Liver (tissue), 9 donors: ENCODE measurements around the gene MANSC1. TPM values are rescaled to one million over a fixed set of nuclear protein-coding genes. Genes with fewer than 3 reads are reported as not detected.
"Not testable (repeated sequence)": the region's sequence is repeated elsewhere in the genome, so short reads cannot be mapped to it uniquely, and the experiment has no call there.

ENCODE experiments used
- DNase-seq: peaks from one replicate; pipeline ENCODE4 v3.0.0-alpha.2; 2017; ENCODE audit warnings: low spot score
- H3K27ac ChIP-seq, 2 donors: one replicate each; pipeline ENCODE4 v1.7.0; 2013; ENCODE audit warnings: inconsistent platforms in 2 of 2, low read length in 2 of 2, control low read depth in 1 of 2, low read depth in 1 of 2, mild to moderate bottlenecking in 1 of 2
- H3K27me3 ChIP-seq, 4 donors: one replicate each; pipeline versions ENCODE4 v1.6.1 to v1.7.0; 2013; ENCODE audit warnings: low read length in 3 of 4, inconsistent platforms in 1 of 4, mild to moderate bottlenecking in 1 of 4, moderate library complexity in 1 of 4; ENCODE audit not compliant: control insufficient read depth in 4 of 4, insufficient read depth in 4 of 4
- H3K36me3 ChIP-seq, 4 donors: one replicate each; pipeline versions ENCODE4 v1.6.1 to v1.7.0; 2013; ENCODE audit warnings: low read length in 3 of 4, mild to moderate bottlenecking in 3 of 4, low read depth in 1 of 4, moderate library complexity in 1 of 4; ENCODE audit not compliant: control insufficient read depth in 4 of 4, insufficient read depth in 3 of 4
- H3K4me1 ChIP-seq, 4 donors: one replicate each; pipeline versions ENCODE4 v1.6.1 to v1.7.0; 2013; ENCODE audit warnings: low read length in 3 of 4, mild to moderate bottlenecking in 3 of 4, moderate library complexity in 1 of 4; ENCODE audit not compliant: control insufficient read depth in 4 of 4, insufficient read depth in 4 of 4
- H3K4me3 ChIP-seq, 3 donors: one replicate each; pipeline versions ENCODE4 v1.6.1 to v1.7.0; 2013; ENCODE audit warnings: low read length in 3 of 3, control low read depth in 1 of 3, low read depth in 1 of 3, mild to moderate bottlenecking in 1 of 3
- H3K9ac ChIP-seq, 2 donors: one replicate each; pipeline ENCODE4 v1.7.0; 2013; ENCODE audit warnings: low read length in 2 of 2, mild to moderate bottlenecking in 2 of 2, moderate library complexity in 2 of 2, control low read depth in 1 of 2, low read depth in 1 of 2
- H3K9me3 ChIP-seq, 4 donors: one replicate each; pipeline versions ENCODE4 v1.6.1 to v1.7.0; 2013; ENCODE audit warnings: low read length in 3 of 4; ENCODE audit not compliant: control insufficient read depth in 4 of 4
- EGR1 ChIP-seq, 2 donors: IDR thresholded peaks; 2 replicates each; pipeline ENCODE4 v1.6.1; 2016 to 2018; ENCODE audit warnings: antibody characterized with exemption in 2 of 2, low read depth in 2 of 2
- FOXA1 ChIP-seq: IDR thresholded peaks from 2 replicates; pipeline ENCODE4 v1.6.1; 2016; ENCODE audit warnings: antibody characterized with exemption
- FOXA2 ChIP-seq: IDR thresholded peaks from 2 replicates; pipeline ENCODE4 v1.6.1; 2016; ENCODE audit warnings: antibody characterized with exemption
- GABPA ChIP-seq, 2 donors: IDR thresholded peaks in 1 of 2; conservative IDR thresholded peaks in 1 of 2; 2 replicates each; pipeline ENCODE4 v1.6.1; 2016; ENCODE audit warnings: antibody characterized with exemption in 2 of 2, mild to moderate bottlenecking in 1 of 2, moderate library complexity in 1 of 2
- HNF4G ChIP-seq: IDR thresholded peaks from 2 replicates; pipeline ENCODE4 v1.6.1; 2016; ENCODE audit warnings: antibody characterized with exemption
- JUND ChIP-seq, 2 donors: IDR thresholded peaks; 2 replicates each; pipeline ENCODE4 v1.6.1; 2016; ENCODE audit warnings: antibody characterized with exemption in 2 of 2
- RAD21 ChIP-seq, 2 donors: IDR thresholded peaks; 2 replicates each; pipeline ENCODE4 v1.6.1; 2016; ENCODE audit warnings: antibody characterized with exemption in 2 of 2, mild to moderate bottlenecking in 2 of 2
- RXRA ChIP-seq, 2 donors: IDR thresholded peaks; 2 replicates each; pipeline ENCODE4 v1.6.1; 2017 to 2018; ENCODE audit warnings: antibody characterized with exemption in 2 of 2, mild to moderate bottlenecking in 1 of 2
- YY1 ChIP-seq: IDR thresholded peaks from 2 replicates; pipeline ENCODE4 v1.6.1; 2016; ENCODE audit warnings: antibody characterized with exemption, mild to moderate bottlenecking
- WGBS: extraction: QIAGEN DNeasy Blood & Tissue Kit; methylation state at CpG from one replicate; pipeline ENCODE4 v1.1.7; 2013; 5-methylcytosine and 5-hydroxymethylcytosine counted together
- polyA plus RNA-seq, 2 donors: library from polyadenylated mRNA; stranded (reverse) in 1 of 2; unstranded in 1 of 2; fragments of 200-250 nt in 1 of 2; fragments of >200 nt in 1 of 2; fragmentation: Nextera tagmentation in 1 of 2; extraction: Ambion mirVana in 1 of 2; gene quantifications; one replicate each; pipeline versions ENCODE4 v1.2.1 to v1.2.3, GENCODE V29; 2013 to 2015
- total RNA-seq, 2 donors: library from RNA; depleted of rRNA; stranded (reverse); fragments of >200 nt; gene quantifications; one replicate each; pipeline ENCODE4 v1.2.3, GENCODE V29; 2014
- TF ChIP-seq, protein P1 (sequence below): fragments of 150-350 bp; IDR thresholded peaks from 2 replicates; pipeline ENCODE4 v1.5.1; 2017; ENCODE audit warnings: improper control_type of control experiment, low read depth, low read length; ENCODE audit not compliant: missing input control
- TF ChIP-seq, protein P2 (sequence below): IDR thresholded peaks from 2 replicates; pipeline ENCODE4 v1.6.1; 2016; ENCODE audit warnings: antibody characterized with exemption
- TF ChIP-seq, protein P3 (sequence below): IDR thresholded peaks from 2 replicates; pipeline ENCODE4 v1.6.1; 2016; ENCODE audit warnings: antibody characterized with exemption
- TF ChIP-seq, protein P4 (sequence below): IDR thresholded peaks from 2 replicates; pipeline ENCODE4 v1.6.1; 2016; ENCODE audit warnings: antibody characterized with exemption
- donor health status: healthy.
- donor health status: healthy.
- donor health status: healthy.
- donor health status: healthy.
- donor health status: healthy.

The MANSC1 gene
- total and polyA plus RNA-seq, 4 donors: 2.1 to 7.8 (median 4.7) TPM

DNA sequence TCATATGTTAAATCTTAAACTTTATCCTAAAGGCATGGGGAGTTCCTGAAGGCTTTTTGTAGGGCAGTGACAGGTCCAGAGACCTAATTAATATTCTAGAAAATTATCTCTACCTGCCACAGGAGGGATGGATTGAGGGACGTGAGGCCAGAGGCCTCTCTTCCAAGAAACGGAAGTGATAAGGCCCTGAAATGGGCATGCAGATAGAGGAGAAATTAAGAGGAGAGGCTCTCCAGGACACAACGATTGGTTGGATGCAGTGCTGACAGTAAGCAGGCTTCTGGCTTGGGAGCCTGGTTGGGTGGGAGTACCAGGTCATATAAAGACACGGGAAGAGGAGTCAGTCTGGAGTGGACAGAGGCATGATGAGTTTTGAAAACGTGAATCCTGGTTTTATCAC, 3.8 kb upstream of the MANSC1 start (continued):
- TF ChIP-seq, protein P1, sequence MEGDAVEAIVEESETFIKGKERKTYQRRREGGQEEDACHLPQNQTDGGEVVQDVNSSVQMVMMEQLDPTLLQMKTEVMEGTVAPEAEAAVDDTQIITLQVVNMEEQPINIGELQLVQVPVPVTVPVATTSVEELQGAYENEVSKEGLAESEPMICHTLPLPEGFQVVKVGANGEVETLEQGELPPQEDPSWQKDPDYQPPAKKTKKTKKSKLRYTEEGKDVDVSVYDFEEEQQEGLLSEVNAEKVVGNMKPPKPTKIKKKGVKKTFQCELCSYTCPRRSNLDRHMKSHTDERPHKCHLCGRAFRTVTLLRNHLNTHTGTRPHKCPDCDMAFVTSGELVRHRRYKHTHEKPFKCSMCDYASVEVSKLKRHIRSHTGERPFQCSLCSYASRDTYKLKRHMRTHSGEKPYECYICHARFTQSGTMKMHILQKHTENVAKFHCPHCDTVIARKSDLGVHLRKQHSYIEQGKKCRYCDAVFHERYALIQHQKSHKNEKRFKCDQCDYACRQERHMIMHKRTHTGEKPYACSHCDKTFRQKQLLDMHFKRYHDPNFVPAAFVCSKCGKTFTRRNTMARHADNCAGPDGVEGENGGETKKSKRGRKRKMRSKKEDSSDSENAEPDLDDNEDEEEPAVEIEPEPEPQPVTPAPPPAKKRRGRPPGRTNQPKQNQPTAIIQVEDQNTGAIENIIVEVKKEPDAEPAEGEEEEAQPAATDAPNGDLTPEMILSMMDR: no peak
- TF ChIP-seq GABPA (IDR thresholded peaks at IDR 0.05 in 1 of 2, conservative IDR thresholded peaks at IDR 0.05 in 1 of 2) (no peak), EGR1 (IDR thresholded peaks at IDR 0.05; ENCODE audit: low read depth in 2 of 2) (no peak), YY1 (no peak)

DNA sequence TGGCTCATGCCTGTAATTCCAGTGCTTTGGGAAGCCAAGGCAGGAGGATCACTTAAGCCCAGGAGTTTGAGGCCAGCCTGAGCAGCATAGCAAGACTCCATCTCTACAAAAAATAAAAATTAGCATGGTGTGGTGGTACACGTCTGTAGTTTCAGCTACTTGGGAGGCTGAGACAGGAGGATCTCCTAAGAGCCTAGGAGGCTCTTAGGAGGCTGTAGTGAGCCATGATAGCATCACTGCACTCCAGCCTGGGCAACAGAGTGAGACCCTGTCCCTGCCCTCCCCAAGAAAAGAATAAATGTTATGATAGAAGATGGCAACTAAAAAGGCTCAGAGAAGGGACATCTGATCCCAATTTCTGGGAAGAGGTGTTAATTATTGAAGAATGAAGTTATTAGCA, 3.2 kb upstream of the MANSC1 start:
- H3K27ac ChIP-seq: no peak overlapping the region
- peaks cover 4 to 39% (median 18%) of the 10 kb centered on the region in 4 donors for H3K4me1 ChIP-seq
- no peak for DNase-seq
- H3K4me3 ChIP-seq: no peak overlapping the region
- no peaks in the 10 kb centered on the region for H3K36me3 ChIP-seq
- WGBS: 96% methylated on average over 1 of the region's 1 CpG
- TF ChIP-seq, protein P2, sequence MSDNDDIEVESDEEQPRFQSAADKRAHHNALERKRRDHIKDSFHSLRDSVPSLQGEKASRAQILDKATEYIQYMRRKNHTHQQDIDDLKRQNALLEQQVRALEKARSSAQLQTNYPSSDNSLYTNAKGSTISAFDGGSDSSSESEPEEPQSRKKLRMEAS: no peak
- TF ChIP-seq, protein P3, sequence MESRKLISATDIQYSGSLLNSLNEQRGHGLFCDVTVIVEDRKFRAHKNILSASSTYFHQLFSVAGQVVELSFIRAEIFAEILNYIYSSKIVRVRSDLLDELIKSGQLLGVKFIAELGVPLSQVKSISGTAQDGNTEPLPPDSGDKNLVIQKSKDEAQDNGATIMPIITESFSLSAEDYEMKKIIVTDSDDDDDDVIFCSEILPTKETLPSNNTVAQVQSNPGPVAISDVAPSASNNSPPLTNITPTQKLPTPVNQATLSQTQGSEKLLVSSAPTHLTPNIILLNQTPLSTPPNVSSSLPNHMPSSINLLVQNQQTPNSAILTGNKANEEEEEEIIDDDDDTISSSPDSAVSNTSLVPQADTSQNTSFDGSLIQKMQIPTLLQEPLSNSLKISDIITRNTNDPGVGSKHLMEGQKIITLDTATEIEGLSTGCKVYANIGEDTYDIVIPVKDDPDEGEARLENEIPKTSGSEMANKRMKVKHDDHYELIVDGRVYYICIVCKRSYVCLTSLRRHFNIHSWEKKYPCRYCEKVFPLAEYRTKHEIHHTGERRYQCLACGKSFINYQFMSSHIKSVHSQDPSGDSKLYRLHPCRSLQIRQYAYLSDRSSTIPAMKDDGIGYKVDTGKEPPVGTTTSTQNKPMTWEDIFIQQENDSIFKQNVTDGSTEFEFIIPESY: no peak
- TF ChIP-seq RXRA (IDR thresholded peaks at IDR 0.05): no peak
- TF ChIP-seq YY1: no peak
- TF ChIP-seq FOXA2: no peak
- no peak for TF ChIP-seq FOXA1
- TF ChIP-seq, protein P1: no peak
- no peak for TF ChIP-seq EGR1 (IDR thresholded peaks at IDR 0.05; ENCODE audit: low read depth in 2 of 2)
- TF ChIP-seq, protein P4, sequence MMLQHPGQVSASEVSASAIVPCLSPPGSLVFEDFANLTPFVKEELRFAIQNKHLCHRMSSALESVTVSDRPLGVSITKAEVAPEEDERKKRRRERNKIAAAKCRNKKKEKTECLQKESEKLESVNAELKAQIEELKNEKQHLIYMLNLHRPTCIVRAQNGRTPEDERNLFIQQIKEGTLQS: no peak
- no peak for TF ChIP-seq HNF4G
- no peak for TF ChIP-seq JUND (IDR thresholded peaks at IDR 0.05)
- TF ChIP-seq RAD21 (IDR thresholded peaks at IDR 0.05): no peak
- H3K9me3 ChIP-seq: no peaks in the 10 kb centered on the region
- no peaks in the 10 kb centered on the region for H3K27me3 ChIP-seq
- no peak overlapping the region for H3K9ac ChIP-seq

DNA sequence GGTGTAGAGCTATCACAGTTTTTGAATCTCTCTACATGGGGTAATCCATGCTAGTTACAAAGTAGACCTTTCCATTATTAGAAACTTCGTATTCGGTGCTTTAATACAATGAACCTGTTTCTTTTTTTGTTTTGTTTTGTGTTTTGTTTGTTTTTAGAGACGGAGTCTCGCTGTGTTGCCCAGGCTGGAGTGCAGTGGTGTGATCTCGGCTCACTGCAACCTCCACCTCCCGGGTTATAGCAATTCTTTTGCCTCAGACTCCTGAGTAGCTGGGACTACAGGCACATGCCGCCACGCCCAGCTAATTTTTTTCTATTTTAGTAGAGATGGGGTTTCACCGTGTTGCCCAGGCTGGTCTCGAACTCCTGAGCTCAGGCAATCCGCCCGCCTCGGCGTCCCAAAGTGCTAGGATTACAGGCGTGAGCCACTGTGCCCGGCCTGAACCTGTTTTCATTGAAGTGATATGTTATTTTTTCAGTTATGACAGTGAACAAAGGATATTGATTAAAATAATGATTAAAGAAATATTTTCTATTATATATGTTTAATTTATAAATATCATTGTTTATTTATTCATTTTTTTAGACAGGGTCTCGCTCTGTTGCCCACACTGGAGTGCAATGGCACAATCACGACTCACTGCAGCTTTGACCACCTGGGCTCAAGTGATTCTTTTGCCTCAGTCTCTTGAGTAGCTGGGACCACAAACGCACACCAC, 1.6 kb upstream of the MANSC1 start:
- not testable (repeated sequence) for H3K36me3 ChIP-seq, DNase-seq, H3K4me3 ChIP-seq, H3K9ac ChIP-seq, H3K27ac ChIP-seq, H3K27me3 ChIP-seq, H3K9me3 ChIP-seq
- 86% methylated on average over 19 of the region's 19 CpGs for WGBS
- H3K4me1 ChIP-seq: peaks cover 4 to 27% (median 15%) of the 10 kb centered on the region in 4 donors
